Upper lobe of left lung (tissue), 4 donors: ENCODE data around the gene SLC25A12.

Experiments used
- CTCF ChIP-seq, 6 experiments: fragments of 450-650 bp in 4 of 6; fragments of 200-600 bp in 2 of 6; sonication (generic) in 2 of 6; IDR thresholded peaks; one replicate each; pipeline ENCODE4 v1.5.1; 2016 to 2019; ENCODE audit warnings: antibody characterized with exemption in 6 of 6
- EP300 ChIP-seq, 4 donors: sonication (generic); formaldehyde crosslinking; IDR thresholded peaks; one replicate each; pipeline ENCODE4 v1.5.1; 2017; ENCODE audit warnings: antibody characterized with exemption in 4 of 4, control low read depth in 2 of 4
- POLR2A ChIP-seq, 4 donors: fragments of 450-650 bp; IDR thresholded peaks; one replicate each; pipeline ENCODE4 v1.5.1; 2016 to 2017; ENCODE audit warnings: antibody characterized with exemption in 4 of 4, mild to moderate bottlenecking in 2 of 4
- POLR2AphosphoS5 ChIP-seq, 2 donors: sonication (generic); formaldehyde crosslinking; IDR thresholded peaks; one replicate each; pipeline ENCODE4 v1.5.1; 2017; ENCODE audit warnings: antibody characterized with exemption in 2 of 2

- TF ChIP-seq CTCF (IDR thresholded peaks at IDR 0.05), result no peak
- TF ChIP-seq POLR2A (IDR thresholded peaks at IDR 0.05), result no peak
- TF ChIP-seq EP300 (IDR thresholded peaks at IDR 0.05), result no peak
- TF ChIP-seq POLR2AphosphoS5 (IDR thresholded peaks at IDR 0.05), result no peak
Measured at GRCh38 chr2:171837736-171838135, 56.3 kb downstream of the SLC25A12 start.
